Measurements from ENCODE around the gene SH3GL1.
"Not testable (repeated sequence)": the region's sequence is repeated elsewhere in the genome, so short reads cannot be mapped to it uniquely, and the experiment has no call there.

The SH3GL1 gene

DNA sequence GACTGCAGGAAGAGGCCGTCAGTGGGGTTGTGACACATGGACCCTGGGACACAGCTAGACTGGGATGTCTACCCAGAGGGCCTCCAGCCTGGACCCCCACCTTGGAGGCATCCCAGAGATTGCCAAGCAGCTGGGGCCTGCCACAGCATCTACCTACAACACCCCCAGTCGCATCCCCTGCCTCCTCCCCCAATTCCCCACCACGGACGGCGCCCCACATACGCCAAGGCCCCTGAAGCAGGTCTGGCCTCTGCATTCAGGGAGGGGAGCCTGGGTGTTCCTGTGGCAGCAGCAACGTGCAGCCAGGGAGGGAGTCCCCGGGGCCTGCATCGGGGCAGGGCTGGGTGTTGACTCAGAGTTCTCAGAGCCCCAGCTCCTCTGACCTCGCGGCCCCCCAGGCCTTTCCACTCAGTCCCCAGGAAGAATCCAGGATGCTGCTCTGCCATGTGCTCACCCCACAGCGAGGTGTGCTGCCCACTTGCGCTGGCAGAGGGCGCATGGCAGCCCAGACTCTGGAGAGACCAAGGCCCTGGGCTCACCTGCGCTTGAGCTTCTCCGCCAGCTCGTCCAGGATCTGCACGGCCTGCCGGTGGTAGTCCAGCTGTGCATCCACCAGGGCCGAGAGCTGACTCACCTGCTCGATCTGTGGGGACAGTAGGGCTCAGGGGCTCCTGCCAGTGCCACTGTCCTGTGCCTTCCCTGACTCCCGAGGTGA, 37.4 kb downstream of the SH3GL1 start:
- DNase-seq = no peak

DNA sequence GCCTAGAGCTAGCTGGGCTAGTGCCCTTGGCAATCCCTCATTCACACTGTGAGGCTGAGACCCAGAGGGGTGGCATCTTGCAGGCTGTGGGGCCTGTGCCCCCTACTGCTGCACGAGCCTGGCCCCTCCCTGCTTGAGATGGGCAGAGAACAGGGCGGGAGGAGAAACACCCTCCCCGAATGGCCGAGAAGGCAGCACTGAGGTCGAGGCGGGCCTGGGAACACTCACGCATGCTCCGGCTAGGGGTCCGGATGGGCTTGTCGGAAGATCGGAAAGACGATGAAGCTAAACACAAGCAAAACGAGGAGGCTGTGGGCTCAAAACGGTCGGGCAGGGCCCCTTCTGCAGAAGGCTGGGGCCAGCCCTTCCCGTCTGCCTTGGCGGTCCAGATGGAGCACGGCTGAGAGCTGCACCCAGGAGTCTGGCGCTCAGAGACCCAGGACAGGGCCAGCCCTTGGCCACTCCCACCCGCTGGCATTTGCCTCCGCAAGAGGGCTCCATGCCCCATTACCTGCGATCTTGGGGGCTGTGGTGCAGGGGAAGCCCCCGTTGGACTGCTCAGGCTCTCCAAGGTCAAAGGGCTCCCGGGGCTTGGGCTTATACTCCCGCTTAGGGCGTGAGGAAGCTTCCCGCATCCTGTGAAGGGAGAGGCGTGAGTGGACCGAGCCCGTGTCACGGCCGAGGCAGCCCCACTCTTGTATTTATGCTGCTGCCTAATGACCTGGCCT, 38.1 kb downstream of the SH3GL1 start:
- DNase-seq = no peak

DNA sequence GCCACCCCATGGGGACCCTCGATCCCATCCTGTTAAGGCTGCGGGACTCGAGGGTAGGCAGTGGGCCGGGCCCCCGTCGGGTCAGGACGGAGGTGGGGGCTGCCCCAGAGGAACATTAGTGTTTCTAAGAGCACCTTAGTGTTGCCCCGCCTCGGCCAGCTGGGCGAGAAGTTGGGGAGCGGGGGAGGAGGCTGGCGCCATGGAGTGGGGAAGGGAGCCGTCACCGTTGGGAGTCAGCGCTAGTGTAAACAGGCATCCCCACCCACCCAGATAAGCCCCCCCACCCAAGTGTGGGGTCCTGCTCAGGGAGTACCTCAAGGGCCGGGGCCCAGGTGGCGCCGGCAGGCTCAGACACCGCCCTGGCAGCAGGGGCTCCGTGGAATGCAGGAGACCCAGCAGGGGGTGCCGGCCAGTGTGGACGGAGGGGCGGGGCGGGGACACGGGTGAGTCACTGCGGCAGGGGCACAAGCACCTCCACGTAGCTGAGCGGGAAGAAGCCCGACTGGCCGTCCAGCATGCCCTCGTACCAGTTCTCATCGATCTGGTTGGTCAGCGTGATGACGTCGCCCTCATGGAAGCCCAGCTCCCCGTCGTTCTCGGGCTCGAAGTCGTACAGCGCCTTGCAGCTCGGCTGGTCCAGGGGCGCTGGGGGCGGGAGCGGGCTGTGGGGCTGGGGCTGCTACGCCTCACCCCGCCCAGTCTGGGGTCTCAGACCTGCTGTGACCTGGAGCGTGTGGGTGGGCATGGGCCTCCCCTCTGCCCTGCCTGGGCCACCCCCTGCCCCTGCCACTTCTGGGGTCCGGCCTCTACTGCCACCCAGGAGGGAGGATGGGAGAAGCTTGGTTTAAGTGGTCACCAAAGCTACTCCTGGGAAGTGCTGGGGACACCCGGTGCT, 38.9 kb downstream of the SH3GL1 start:
- DNase-seq = no peak

DNA sequence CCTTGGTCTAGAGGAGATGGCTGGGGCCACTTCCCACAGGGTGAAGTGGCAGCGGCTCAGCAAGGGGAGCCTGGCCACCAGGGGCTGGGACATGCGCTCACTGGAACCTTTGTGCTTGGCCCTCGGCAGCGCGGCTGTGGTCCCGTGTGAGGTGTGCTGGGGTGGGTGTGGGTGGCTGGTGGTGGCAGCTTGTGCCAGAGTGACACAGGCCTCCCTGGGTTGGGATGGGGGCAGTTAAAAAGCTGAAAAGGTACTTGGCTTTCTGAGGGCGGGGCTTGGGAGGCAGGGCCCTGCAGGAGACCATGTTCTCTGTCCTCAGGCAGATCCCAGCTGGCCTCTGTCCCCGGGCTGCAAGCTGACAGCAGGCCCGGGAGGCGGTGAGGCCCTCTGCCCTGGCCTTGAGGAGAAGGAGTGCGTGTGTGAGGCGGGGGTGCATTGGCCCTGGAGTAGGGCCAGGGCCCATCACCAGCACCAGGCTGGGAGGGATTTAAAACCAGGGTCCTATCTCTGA, 39.7 kb downstream of the SH3GL1 start:
- DNase-seq = no peak

DNA sequence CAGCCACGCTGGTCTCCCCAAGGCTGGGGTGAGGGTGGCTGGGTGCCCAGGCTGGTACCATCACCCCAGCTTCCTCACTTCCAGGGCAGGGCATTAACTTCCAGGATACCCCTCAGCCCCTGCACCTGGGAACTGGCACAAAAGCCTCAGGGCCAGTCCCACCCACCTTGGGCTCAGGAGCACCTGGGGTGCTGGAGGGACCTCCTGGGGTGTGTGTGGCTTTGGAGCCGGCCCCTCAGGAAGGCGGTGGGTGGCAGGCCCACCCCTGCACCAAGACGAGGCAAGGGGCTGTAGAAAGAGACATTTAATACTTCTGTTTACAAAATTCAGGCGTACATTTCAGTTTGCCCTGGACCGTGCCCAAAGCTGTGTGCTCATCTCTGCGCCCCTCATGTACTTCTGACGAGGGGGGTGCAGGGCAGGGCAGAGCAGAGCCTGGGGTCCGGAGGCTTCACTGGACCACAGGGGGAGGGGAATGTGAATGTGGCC, 40.2 kb downstream of the SH3GL1 start:
- no peak for DNase-seq

DNA sequence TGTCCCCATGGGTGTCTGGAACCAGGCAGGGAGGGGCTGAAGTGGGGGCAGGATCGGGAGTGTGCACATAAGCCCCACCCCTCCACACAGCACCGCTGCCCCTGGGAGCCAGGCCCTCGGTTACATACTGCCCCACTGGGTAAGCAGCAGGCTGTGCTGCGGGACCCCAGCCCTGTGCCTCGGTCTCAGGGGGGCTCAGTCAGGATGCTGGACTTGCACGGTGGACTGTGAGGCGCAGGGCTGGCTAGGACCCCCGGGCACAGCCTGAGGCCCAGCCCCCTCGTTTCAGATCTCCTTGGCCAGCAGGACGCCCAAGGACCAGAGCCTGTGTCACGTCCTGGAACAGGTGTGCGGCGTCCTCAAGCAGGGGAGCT, 40.7 kb downstream of the SH3GL1 start:
- DNase-seq = no peak

DNA sequence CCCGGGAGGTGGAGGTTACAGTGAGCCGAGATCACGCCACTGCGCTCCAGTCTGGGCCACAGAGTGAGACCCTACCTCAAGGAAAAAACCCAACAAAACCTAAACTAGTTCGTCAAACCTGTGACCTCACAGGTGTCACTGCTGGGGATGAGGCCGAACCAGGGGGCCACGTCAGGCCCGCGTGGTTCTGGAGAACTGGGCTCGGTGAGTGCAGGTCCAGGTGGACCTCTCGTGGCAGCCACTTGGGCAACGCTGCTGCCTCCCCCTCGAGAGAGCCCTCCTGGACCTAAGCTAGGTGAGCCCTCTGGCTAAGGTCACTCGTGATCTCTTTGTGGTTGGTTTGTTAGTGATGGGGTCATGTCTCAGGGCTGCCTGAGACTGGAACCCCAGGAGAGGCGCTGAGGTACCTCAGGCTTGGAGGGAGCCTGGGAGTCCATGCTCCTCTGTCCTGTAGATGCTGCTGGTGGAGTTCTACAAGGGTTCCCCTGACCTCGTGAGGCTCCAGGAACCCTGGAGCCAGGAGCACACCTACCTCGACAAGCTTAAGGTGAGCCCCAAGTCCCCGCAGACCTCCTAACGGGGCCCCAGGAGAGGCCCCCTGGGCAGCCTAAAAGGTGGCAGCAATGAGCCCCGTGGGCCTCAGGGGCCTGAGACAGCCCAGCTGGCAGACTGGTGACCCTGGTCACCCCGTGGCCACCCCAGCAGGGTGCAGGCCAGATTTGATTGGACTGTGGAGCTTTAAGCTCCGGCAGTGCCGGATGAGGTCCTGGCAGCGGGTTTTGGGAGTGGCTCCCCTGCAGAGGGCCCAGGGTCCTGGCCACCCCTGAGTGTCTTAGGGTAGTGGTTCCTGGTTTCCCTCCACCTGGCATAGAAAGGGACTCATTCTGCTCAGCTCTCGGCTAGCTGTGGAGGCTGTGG, 41.4 kb downstream of the SH3GL1 start:
- DNase-seq = no peak

DNA sequence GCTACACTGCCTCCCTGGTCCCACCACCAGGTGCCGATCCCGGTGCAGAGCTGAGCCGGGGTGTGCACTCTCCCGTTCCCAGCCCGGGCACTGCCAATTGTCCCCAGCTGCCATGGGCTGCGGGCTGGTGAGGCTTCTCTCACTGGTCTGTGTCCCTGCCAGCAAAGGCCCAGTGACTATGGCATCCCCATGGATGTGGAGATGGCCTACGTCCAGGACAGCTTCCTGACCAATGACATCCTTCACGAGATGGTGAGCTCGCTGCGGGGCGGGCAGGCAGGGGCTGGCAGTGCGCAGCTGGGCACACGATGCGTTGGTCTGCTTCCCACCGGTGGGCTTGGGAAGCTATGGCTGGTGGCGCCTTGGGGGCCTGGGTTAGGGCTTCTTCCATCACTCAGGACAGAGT, 42.4 kb downstream of the SH3GL1 start:
- no peak for DNase-seq

DNA sequence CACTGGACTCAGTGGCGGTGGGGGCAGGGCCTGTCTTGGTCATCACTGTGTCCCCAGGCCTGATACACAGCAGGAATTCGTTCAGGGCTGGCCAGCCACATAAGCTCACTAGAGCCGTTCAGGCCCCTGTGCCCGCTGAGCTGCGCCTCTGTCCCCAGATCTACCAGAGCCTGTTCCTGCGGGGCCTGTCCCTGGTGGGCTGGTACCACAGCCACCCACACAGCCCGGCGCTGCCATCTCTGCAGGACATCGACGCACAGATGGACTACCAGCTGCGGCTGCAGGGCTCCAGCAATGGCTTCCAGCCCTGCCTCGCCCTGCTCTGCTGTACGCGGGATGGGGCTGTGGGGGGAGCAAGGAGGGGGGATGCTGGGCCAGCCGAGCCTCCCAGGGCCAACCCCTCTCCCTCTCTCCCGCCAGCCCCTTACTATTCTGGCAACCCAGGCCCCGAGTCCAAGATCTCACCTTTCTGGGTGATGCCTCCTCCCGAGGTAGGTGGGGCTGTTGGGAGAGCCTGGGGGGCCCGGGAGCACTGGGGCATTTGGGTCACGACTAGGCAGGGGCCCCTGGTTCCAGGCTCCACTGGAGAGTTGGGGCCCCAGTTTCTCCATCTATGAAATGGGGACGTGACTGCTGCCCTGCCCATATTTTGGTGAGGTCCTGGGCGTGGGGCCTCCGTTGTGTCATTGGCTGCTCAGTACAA, 43.1 kb downstream of the SH3GL1 start:
- DNase-seq = no peak

DNA sequence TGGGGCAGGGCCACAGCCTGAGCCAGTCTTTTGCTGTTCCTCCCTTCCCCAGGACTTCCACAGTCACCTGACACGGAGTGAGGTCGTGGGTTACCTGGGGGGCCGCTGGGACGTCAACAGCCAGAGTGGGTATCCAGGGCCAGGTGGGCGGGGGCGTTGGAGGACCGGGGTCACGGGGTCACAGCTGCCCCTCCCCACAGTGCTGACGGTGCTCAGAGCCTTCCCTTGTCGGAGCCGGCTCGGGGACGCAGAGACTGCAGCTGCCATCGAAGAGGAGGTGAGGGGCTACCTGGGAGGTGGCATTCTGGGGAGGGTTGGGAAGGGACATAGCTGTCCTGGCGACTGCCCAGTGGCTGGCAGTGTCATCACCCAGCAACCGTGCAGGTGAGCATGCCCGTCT, 45.5 kb downstream of the SH3GL1 start:
- DNase-seq = no peak

DNA sequence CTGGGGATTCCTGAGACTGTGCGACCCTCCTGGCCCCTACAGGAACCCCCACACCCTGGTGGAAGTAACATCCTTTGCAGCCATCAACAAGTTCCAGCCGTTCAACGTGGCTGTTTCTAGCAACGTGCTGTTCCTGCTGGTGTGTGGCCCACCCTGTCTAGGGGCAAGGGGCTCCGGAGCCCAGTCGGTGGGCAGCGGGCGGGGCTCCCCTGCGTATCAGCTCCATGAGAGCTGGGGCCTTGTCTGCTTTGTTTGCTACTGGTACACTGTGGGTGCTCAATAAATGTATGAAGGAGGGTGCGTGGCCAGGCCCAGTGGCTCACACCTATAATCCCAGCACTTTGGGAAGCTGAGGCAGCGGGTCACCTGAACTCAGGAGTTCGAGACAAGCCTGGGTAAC, 46.1 kb downstream of the SH3GL1 start:
- no peak for DNase-seq

DNA sequence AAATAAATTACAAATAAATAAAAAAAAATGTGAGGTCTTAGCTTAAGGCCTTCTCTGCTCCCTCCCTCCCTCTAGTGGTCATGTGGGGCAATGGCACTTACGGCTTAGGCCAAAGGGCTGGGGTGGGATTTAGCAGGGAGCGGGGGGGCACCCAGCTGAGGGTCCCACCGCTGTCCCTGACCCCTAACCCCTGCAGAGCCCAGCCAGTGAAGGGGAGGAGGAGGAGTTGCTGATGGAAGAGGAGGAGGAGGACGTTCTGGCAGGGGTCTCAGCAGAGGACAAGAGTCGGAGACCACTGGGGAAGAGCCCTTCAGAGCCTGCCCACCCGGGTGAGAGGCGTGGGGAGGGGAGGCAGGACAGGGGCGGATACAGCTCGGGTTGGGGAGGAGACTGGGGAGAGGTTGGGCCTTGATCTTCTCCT, 47.6 kb downstream of the SH3GL1 start:
- DNase-seq = peak; percentile 44

DNA sequence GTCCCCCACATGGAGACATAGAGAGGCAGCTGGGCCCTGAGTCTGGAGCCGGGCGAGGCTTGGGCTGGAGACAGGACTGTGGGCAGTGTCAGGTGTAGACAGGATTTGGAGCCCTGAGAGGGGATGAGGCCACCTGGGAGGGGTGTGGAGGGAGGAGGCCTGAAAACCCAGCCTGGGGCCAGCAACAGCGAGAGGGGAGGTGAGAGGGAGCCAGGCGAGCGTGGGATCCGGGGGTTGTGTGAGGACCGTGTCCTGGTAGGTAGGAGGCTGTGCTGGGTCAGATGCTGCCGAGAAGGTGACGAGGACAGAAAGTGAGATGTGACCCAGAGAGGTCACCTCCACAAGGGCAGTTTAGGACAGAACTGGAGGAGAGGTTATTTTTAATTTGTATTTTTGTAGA, 49.6 kb downstream of the SH3GL1 start:
- no peak for DNase-seq

DNA sequence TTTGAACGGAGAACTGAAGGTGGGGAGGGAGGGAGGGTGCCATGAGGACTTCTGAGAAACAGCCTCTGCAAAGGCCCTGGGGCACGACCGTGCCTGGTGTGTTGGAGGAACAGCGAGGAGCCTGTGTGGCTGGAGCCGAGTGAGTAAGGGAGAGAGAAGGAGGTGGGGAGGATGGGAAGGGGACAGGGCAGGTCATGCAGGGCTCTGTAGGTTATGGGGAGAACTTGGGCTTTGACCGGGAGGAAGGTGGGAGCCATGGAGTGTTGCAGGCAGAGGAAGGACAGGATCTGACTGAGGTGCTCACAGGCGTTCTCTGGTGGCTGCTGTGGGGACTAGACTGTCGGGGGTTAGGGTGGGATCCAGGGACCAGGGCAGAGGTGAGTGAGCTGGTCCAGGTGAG, 50.2 kb downstream of the SH3GL1 start:
- DNase-seq = no peak

DNA sequence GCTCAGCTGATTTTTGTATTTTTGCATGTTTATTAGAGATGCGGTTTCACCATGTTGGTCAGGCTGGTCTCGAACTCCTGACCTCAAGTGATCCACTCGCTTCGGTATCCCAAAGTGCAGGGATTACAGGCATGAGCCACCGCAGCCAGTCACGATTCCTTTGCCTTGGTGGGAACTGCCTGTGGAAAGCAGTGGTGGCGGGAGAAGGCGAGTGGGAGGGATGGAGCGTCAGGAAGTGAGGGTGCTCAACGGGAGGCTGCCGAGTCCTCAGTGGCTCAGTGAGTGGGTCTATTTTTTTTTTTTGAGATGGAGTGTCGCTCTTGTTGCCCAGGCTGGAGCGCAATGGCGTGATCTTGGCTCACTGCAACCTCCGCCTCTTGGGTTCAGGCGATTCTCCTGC, 51.1 kb downstream of the SH3GL1 start:
- not testable (repeated sequence) for DNase-seq

DNA sequence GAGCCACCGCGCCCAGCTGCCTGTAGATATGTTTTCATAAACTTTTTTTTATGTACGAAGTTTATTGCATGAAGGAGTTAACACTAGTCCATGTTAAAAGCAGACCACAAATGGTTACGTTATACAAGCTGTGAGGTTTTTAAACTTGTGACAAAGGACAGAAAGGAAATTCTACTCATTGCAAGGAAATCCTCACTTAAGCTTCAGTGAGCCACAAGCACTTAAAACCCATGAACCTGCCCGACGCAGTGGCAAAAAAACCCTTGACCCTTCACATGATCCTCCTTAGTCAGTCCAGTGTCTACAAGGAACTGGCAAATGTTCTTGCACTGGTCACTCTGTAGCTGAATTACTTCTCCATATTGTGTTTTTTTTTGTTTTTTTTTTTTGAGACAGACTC, 52.8 kb downstream of the SH3GL1 start:
- DNase-seq = no peak

DNA sequence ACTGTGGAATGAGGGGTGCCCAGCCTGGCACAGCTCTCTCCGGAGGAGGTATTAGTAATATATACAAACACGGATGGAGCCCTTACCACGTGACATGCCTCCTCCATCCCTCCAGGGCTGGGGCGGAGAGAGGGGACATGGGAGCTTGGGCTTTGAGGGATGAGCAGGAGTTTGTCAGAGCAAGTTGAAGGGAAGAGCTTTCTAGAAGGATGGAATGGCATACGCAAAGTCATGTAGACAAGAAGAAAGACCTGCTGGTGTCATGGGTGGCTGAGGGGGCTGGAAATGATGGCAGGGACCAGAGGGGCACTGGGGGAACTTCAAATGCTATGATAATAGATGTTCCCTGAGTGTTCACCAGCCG, 54.3 kb downstream of the SH3GL1 start:
- DNase-seq = no peak

DNA sequence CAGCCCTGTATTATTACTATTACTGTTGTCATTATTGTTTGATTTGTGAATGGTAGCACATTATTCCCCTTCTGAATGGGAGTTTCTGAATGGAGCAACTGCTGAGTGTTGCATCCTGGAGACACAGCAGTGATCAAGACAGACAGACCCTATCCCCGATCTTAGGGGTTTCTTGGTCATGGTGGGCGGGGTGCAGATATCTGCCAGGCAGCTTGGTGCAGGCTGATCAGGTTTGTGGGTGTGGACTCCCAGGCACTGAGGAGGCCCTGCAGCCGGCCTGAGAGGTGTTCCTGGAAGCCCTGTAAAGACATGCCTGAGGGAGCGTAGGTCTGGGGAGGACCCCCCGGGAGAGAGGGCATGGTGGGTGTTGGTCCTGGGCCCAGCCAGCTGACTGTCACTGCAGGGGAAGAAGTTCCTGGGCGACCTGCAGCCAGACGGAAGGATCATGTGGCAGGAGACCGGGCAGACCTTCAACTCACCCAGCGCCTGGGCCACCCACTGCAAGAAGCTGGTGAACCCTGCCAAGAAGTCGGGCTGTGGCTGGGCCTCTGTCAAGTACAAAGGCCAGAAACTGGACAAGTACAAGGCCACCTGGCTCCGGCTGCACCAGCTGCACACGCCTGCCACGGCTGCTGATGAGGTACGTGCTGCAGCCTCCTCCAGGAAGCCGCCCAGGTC, 54.9 kb downstream of the SH3GL1 start:
- DNase-seq = no peak

DNA sequence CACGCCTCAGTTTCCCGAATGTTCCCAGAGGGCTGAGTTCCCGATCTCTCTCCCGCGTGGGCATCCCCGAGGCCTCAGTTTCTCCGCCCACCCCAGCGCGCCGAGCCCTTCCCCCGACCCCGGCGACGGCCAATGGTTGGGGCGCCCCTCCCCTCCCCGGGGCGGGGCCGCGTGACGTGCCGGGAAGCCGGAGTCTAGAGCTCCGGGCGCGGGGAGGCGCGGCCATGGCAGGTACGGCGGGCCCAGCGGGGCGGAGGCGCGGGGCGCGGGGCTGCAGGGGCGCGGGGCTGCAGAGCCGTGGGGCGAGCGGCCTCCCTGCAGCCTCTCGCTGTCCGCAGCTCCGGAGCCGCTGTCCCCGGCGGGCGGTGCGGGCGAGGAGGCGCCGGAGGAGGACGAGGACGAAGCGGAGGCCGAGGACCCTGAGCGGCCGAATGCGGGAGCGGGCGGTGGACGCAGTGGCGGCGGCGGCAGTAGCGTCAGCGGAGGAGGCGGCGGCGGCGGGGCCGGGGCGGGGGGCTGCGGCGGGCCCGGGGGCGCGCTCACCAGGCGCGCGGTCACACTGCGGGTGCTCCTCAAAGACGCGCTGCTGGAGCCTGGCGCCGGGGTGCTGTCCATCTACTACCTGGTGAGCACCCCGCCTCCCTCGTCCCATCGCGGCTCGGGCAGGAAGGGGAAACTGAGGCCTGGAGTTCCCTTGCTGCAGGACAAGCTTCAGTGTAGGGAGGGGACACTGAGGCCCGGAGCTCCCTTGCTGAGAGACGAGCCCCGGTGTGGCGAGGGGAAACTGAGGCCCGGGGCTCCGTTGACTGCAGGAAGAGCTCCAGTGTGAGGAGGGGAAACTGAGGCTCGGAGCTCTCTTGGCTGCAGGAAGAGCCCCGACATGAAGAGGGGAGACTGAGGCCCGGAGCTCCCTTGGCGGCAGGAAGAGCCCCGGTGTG, 56.7 kb downstream of the SH3GL1 start, which contains the start of gene MPND:
TSS of gene MPND (plus strand) at position 193 of the 938 bp plus-strand sequence. CDS start at position 225, 32 bp downstream.
- peak; percentile 95 for DNase-seq
